Liver (tissue), 3 donors: Measurements from ENCODE around the gene RANBP1.

Source experiments
- TAF1 ChIP-seq: conservative IDR thresholded peaks from 2 replicates; pipeline ENCODE4 v1.6.1; 2016; ENCODE audit warnings: antibody characterized with exemption, mild to moderate bottlenecking
- TF ChIP-seq, protein P1 (sequence below): fragments of 150-350 bp; IDR thresholded peaks from 2 replicates; pipeline ENCODE4 v1.5.1; 2017; ENCODE audit warnings: improper control_type of control experiment, low read depth, low read length; ENCODE audit not compliant: missing input control
- donor health status: healthy.
- donor health status: healthy.

DNA sequence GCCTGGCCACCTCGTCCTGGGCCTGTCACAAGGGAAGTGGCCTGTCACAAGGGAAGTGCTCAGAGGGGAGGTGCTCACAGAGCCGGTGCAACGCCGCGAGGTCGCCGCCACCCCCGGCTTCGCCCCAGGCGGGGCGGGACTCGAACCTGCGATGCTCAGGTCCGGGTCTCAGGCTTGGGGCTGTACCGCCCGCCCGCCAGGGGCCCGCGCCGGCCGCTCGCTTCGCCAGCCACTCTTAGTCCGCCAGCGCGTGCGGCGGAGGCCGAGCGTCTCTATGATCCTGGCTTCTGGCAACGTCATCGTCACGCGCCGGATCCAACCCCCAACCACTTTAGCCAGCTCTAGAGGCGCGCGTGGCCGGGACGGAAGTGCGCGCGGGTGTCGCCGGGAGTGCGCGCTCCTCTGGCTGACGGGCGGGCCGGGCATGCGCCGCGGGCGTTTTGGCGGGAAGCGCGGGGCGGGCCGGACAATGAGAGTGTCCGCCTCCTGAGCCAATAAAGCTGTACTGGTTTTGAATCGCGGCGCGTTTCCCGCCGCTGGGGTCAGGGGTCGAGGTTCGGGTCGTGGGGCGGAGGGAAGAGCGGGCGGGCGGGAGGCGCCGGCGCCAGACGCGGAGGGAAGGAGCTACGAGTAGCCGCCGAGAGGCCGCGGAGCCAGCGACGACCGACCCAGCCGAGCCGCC lies 1.2 kb downstream of the RANBP1 start, which contains the start of gene TRMT2A:
- TF ChIP-seq TAF1 = no peak
- TF ChIP-seq, protein P1, sequence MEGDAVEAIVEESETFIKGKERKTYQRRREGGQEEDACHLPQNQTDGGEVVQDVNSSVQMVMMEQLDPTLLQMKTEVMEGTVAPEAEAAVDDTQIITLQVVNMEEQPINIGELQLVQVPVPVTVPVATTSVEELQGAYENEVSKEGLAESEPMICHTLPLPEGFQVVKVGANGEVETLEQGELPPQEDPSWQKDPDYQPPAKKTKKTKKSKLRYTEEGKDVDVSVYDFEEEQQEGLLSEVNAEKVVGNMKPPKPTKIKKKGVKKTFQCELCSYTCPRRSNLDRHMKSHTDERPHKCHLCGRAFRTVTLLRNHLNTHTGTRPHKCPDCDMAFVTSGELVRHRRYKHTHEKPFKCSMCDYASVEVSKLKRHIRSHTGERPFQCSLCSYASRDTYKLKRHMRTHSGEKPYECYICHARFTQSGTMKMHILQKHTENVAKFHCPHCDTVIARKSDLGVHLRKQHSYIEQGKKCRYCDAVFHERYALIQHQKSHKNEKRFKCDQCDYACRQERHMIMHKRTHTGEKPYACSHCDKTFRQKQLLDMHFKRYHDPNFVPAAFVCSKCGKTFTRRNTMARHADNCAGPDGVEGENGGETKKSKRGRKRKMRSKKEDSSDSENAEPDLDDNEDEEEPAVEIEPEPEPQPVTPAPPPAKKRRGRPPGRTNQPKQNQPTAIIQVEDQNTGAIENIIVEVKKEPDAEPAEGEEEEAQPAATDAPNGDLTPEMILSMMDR = no peak
